ENCODE data around the gene HOXC5.

The HOXC5 gene

DNA sequence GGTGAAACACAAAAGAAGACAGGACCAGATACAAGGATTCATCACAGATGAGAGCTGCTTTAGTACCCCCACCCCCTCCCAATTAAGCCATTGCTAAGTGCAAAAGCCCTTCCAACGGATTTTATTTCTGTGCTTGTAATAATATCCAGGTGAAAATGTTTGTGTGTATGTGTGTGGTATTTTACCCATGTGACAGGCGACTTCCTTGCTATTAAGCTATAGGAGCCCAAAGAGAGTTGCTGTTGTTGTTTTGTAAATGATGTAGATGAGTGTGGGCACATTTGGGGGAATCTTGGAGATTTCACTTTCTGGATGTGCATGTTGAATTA is 17.6 kb downstream of the HOXC5 start:
- no peak for DNase-seq

DNA sequence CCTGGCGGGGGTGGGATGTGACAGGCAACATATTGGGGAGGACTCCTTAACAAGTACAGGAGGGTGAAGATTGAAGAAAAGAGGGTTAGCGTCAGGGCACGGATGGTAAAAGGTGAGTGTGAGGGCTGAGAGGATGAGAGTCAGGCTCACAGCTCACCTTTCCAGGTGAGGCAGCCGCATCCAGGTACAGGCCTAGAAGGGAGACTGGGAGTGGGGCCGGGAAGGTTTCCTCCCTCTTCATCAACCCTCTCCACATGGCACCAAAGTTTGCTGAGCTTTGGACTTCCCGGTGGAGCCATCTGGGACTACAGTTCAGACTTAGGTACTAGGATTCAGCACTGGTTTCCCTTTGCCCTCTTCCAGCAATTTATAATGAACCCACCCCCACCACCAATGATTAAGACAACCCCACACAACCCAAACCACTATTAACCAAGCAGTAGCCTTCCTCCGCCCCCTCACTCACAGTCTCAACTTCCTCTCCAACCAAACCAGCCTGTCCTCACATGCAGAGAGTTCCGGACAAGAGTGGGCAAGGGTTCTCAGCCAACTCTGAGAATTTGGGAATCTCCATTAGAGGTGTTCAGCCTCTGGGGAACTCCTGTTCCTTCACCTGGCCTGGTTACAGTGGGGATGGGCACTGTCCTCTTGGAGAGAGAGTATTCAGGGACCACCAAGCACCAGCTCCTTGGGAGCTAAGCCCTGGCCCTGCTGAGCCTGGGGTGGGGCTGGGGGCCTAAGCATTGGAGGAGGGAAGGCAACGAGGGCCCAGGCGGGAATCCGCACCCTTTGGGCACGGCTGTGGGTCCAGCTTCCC is 18.4 kb downstream of the HOXC5 start:
- DNase-seq = no peak

DNA sequence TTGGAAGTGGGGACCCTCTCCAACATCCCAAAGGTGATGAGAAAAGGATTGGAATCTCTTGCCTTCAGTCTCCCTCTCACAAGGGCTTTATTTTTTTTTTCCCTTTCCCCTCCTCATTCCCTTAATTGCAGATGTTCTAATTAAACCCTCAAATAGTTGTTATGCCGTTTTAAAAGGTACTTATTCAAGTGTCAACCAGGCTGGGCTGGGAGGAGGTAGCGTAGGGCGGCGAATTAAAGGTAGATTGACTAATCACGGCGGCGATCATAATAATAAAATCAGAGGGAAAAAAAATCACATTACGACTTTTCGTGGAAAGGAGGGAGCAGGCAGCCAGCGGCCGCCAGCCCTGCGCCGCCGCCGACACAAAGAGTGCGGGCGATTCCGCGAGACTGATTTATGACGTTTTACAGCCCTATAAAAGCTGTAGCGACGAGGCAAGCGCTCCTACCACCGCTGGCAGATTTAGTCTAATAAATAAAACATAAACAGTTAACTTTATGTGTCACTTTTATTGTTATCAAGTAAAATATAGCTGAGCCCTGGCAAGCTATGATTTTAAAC is 19.1 kb downstream of the HOXC5 start:
- no peak for DNase-seq

DNA sequence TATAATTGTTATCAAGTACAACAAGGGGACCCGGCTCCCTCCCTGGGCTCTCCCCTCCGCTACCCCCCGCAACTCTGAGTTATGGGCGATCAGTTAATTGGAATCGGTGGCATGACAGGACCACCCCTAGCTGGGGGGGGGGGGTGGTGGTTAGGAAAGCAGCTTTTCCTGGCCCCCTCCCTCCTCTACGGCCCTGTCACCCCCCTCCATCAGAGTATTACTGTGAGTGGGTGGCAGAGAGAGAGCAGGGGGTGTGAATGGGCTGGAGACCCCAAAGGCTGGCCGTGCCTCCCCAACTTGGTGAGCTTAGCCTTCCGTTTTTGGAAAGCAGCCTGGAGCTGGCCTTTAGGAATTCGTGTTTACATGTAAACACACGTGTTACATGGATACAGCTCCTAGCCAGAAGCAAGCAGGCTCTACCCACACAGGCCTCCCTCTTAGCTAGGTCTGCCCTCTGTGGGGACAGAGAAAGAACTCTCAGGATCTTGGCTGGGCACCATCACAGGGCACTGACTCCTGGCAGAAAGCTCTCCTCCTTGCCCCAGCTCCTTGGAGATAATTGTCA is 19.7 kb downstream of the HOXC5 start:
- DNase-seq = no peak

DNA sequence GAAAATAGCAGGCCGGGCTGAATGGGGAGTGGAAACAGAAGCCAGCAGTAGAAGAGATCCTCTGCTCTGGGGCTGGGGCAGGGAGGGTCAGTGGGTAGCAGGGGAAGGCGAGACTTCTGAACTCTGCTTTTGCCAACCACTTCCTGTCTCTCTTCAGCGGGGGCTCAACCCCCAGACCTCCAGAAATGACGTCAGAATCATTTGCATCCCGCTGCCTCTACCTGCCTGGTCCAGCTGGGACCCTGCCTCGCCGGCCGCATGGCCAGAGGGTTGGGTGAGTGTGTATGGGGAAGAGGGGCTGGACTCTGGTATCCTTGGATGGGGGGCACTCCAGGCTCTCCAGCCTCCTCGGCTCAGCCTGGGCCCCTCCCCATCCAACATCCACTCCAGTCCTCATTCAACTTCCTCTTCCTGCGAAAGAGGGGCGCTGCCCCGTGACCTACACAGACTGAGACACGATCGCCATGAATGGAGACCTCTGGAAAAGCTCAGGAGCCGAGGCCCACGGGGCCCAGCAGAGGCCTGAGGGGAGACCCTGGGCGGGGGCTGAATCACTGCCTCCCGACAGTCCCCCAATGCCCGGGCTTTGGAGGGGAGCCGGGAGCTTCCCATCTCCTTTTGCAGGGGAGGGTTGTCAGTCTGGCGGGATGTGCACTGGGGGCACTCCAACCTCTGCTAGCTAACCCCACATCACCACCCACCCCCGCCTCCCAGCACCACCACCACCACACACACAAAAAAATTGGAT is 20.3 kb downstream of the HOXC5 start:
- no peak for DNase-seq

DNA sequence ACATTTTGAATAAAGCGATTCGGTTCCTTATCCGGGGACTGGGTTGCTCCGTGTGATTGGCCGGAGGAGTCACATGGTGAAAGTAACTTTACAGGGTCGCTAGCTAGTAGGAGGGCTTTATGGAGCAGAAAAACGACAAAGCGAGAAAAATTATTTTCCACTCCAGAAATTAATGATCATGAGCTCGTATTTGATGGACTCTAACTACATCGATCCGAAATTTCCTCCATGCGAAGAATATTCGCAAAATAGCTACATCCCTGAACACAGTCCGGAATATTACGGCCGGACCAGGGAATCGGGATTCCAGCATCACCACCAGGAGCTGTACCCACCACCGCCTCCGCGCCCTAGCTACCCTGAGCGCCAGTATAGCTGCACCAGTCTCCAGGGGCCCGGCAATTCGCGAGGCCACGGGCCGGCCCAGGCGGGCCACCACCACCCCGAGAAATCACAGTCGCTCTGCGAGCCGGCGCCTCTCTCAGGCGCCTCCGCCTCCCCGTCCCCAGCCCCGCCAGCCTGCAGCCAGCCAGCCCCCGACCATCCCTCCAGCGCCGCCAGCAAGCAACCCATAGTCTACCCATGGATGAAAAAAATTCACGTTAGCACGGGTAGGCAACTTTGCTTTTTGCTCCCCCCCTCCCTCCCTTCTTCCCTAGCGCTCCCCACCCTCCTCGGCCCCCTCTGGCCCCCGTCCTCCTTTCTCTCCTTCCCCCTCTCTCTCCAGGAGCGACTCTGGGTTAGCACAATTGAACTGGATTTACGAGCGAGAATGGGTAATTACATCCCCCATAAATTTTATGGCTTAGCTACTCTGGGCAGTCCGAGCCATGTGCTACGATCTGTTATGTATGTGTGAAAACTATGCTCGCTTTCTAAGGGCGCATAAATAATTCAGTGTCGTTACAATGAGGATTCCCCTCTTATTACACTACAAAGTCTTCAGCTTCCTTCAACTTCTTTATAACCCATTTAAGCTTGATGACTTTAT is 21.2 kb downstream of the HOXC5 start, which contains the start of gene HOXC4:
TSS of gene HOXC4 (plus strand) at position 85 of the 991 bp plus-strand sequence. CDS start at position 173, 88 bp downstream.
- DNase-seq = no peak

DNA sequence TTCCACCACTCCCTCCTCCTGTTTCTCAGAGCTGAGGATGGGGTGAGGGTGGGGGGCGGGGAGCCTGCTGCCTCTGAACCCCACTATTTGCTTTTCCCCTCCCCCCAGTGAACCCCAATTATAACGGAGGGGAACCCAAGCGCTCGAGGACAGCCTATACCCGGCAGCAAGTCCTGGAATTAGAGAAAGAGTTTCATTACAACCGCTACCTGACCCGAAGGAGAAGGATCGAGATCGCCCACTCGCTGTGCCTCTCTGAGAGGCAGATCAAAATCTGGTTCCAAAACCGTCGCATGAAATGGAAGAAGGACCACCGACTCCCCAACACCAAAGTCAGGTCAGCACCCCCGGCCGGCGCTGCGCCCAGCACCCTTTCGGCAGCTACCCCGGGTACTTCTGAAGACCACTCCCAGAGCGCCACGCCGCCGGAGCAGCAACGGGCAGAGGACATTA is 21.9 kb downstream of the HOXC5 start:
- no peak for DNase-seq

DNA sequence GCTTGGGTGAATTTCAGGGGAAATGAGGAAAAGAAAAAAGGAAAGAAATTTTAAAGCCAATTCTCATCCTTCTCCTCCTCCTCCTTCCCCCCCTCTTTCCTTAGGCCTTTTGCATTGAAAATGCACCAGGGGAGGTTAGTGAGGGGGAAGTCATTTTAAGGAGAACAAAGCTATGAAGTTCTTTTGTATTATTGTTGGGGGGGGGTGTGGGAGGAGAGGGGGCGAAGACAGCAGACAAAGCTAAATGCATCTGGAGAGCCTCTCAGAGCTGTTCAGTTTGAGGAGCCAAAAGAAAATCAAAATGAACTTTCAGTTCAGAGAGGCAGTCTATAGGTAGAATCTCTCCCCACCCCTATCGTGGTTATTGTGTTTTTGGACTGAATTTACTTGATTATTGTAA is 22.7 kb downstream of the HOXC5 start:
- DNase-seq = no peak

DNA sequence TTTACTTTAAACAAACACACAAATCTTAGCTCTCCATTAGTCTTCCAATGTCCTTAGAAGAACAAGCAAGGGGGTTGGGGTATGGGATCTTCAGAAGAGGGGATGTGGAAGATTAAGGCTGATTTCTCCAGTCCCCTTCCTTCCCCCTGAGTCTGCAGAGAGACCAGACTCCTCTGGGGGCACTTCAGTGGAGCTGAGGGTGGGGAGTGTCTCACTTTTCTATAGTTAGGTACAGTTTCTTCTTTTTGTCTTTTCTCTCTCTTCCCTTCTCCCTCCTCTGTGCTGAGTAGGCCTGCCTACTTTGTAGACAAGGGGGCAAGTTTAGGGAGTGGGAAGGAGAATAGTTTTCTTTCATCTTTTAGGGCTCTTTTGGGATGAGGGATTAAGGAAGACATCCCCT is 23.3 kb downstream of the HOXC5 start:
- DNase-seq = no peak

DNA sequence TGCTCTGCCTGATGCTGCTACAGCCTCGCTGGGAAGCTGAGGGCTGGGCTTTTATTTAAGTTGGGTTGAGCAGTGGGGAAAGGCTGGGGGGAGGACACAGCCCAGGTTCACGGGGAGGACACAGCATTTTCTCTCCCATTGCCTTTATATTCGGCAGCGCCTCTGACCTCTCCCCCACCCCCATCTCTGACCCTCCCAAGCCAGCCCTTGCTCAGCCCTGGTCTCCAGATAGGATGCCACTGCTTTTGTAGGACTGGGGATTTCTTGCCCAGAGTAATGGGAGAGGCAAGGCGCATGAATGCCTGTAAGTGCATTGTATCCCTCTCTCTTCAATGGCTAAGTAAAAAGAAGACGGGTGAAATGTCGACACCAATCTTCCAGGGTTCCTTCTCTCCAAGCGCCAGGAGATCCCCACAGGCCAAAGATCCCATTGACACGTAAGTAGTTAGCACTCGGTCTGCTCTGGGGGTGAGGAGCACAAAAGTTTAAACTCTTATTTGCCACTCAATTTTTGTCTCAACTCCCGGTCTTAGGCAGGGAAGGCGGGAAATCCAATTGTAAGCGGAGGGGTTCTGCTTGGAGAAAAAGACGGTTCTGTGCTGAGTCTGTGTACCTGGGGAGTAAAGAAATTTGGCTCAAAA is 25.4 kb downstream of the HOXC5 start:
- no peak for DNase-seq

DNA sequence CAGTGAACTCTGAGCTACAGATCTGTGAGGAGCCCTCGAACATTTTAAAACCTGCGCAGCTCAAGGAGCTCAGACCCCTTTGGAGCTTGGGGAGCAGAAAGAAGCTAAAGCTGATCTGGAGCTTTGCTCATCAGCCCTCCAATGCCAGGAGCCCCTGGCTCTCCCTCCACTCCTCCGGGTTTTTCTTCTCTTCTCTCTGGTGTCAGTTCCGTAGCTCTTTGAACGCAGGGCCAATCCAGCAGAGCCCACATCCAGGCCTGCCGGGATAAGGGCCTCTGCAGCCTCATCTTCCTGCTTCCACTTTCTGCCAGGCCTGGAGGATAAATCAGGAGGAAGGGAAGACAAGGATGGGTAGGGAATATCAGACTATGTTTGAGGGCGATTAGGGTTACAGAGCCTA is 26.8 kb downstream of the HOXC5 start:
- no peak for DNase-seq

DNA sequence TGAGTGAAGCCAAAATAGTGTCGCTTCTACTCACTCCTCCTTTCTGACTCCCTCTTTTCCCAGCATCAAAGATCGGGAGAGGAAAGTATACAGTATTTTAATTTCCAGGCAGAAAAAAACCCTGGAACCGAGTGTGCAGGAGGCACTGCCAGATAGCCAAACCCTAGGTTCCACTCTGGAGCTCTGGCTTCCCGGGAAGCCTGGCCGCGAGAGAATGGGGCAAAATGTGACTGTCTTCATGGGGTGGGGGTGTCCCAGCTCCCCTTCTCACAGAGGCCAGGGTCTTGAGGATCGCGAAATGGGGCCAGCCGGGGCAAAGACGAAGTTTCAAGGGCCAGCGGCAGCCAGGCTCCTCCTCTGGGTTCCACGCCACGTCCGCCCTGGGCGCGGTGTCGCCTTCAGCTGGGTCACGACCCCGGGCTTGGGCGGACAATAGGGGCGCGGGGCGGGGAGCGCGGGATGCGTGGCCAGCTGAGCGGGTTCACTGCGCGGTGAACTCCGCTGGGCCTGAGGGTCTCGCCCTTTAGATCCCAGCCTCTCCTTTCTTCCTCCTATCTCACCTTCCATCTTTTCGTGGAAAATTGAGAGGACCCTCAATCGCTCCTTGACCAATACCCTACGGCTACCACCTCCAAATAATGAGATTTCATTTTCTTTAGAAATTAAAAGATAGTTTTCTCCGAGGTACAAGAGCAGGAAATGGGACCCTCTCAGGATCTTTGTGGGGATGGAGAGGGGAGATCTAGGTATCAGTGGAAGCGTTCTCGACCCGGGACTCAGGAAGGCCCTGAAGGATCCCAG is 27.5 kb downstream of the HOXC5 start:
- DNase-seq = no peak

DNA sequence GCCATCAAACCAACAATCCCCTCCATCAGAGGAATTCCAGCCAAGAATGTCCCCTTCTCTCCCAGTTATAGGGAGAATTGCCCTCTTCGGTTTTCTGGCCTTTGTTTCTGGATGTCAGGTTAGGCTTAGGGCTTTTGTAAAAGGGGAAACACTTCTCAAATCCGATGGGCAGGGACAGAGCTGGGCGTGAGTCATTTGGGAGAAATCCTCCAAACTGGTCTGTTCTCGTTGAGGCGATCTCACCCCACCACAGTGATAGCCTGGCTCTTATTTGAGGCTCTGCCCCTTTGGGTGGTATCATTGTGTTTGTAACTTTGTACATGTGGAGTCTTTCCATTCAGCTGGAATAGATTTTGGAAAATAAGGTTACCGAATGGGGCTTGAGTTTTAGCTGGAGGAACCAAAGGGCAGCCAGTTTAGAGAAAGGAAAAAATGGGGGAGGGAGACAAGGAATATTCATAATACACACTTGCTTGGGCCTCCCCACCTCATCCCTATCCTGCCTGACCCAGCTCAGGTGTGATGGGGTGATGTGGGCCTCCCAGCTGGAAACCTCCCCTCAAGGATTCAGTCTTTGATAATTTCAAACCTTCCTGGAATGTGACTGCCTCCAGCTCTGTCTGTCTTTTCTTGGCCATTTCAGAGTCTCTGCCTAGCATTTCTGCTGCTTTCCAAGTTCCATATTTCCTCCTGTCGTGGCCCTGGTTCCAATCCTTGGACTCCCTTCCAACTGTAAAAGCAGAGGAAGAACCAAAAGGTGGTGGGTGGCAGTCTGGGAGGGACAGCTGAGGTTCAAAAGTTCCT is 28.3 kb downstream of the HOXC5 start:
- no peak for DNase-seq

DNA sequence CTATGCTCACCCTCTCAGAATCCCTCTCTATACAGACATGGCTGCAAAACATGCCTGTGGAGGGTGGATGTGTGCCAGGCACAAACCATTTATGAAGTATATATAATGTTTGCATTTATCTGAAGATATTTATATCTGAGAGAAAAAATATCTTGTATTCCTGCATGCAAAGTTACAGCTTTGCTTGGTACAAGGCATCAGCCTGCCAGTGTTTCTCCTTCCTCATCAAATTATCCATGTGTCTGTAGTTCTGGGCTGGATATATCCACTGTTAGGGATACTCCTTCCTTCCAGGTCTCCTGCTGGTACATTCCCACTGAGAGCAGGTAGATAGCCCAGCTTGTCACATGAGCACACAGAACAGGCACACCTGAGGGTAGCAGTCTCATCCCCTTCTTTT is 32.8 kb downstream of the HOXC5 start:
- DNase-seq = no peak

DNA sequence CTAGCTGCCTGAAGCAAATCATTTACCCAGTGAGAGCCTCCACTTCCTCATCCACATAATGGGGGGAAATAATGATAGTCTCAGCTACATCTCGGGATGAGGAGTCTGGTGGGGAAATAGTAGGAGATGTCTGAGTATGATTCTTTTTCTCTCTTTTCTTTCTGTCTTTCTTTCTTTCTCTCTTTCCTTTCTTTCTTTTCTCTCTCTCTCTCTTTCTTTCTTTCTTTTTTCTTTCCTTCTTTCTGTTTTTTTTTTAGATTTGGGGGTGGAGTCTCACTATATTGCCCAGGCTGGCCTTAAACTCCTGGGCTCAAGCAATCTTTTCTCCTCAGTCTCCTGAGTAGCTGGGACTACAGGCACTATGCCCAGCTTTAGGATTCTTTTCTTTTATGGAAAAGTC is 33.6 kb downstream of the HOXC5 start:
- no peak for DNase-seq

DNA sequence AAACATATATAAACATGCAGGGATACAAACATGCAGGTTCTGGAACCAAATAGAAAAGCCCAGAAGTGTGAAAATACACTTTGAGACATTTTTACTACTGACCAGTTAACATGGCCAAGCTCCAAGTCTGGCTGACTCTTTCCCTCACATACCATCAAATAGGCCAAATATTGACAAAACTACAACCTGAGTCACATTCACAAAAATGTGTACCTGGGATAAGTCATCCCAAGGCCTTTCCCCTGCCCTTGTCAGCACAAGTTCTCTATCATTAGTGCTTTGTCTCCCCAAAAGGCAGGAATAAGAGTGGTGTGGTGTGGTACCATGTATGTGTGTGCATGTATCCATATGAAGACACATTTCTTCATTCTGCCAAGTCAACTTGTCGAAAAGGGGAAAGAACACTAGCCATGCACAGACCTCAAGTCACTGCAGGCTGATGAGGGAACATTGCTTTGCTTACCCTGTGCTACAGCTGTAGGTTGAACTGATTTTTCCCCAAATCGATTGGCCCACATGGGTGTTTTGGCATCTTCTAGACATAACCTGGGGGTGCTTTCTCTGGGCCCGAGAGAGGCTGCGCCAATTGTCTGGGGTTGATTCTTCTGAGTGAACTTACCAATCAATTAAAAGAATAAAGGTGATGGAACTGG is 35.7 kb downstream of the HOXC5 start:
- no peak for DNase-seq

DNA sequence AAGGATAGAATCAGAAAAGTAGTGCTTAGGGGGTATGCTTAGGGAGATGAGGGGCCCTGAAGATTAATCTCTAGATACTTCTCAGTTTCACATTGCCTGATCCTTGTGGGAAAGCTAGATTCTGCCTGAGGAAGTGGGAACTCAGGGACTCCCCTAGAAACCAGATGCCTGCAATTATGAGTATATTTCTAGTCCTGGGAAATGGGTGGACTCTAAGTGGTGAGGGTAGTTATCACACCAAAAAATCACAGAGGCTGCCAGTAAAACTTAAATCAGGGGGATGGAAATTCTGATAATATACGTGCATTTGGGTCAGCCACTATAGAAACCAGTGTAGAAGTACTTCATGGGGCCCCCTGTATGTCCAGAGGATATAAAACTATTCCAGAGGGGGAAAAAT is 39.1 kb downstream of the HOXC5 start:
- no peak for DNase-seq

DNA sequence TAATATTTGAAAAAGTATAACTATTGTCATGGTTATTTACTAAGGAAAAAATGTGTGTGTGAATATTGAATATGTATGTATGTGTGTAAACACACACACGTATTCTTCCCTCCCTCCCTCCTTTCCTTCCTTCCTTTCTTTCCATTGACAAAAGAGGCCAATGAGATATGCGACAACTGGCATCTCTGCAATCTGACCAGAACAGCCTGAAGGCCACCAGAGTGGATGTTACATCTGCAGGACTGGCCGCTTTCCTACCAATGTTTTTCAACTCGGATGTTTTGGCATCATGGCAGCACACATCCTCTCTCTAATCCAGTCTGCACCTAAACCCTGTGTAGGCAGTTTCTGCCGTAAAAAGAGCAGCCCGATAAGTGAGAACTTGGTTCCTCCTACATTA is 41.5 kb downstream of the HOXC5 start:
- DNase-seq = no peak

DNA sequence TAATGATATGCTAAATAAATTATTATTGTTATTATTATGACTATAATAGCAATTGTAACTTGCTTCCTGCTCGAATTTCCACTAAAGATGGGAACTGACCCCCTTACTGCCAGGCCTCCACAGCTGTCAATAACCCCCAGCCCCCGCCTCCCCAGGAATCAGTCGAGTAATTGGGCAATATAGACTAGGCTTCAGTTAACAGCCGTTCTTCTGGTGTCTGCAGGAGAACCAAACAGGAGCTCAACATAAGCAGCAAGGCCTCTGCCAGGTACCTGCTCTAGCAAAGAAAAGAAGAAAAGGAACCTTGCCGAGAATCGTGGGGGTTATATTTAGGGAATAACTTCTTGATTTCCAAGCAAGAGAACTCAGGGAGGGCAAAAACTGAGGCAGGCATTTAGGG is 42.6 kb downstream of the HOXC5 start:
- no peak for DNase-seq

DNA sequence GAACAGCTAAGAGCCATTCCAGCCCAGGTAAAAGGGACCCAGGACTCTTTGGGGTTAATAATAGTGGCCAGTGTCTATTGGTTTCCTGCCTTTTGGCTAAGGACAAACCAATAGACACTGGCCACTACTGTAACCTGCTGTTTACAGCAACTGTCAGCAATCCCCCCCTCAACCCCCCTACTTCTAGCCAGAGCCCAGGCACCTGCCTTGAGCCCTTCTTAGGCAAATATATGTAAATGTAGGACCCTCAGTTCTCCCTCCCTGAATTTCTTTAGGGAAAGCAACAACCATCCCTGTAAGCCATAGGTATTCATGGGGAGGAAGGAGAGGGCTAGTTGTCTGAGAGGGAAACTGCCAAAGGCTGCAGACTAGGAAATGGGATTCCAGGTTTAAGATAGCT is 43.1 kb downstream of the HOXC5 start:
- DNase-seq = no peak
